Measurements from ENCODE around the gene ABLIM2. TPM values are rescaled to one million over a fixed set of nuclear protein-coding genes. Genes with fewer than 3 reads are reported as not detected.

ABLIM2 gene
- total and polyA plus RNA-seq, 2 experiments from 2014 or later, result 1.5 to 4.3 TPM

- TF ChIP-seq ZNF462 (CRISPR knock-in tag; IDR thresholded peaks at IDR 0.05) (no peak), EZH2 (IDR thresholded peaks at IDR 0.05; ENCODE audit: low read depth, unreplicated experiment) (no peak), EZH2phosphoT487 (IDR thresholded peaks at IDR 0.05; ENCODE audit: unreplicated experiment) (no peak), ETS1 (IDR thresholded peaks at IDR 0.05) (no peak), POLR2AphosphoS5 (IDR thresholded peaks at IDR 0.05; ENCODE audit: low read depth) (no peak), JUNB (IDR thresholded peaks at IDR 0.05; ENCODE audit: unreplicated experiment) (no peak), ZNF114 (CRISPR knock-in tag; IDR thresholded peaks at IDR 0.05) (no peak)
Observed at GRCh38 chr4:7941111-7941964, 217.3 kb downstream of the ABLIM2 start (continued).
